Measurements from ENCODE around the gene MLLT10. TPM values are rescaled to one million over a fixed set of nuclear protein-coding genes. Genes with fewer than 3 reads are reported as not detected.

MLLT10 gene
- total RNA-seq, 1 donor = 37.6 TPM

DNA sequence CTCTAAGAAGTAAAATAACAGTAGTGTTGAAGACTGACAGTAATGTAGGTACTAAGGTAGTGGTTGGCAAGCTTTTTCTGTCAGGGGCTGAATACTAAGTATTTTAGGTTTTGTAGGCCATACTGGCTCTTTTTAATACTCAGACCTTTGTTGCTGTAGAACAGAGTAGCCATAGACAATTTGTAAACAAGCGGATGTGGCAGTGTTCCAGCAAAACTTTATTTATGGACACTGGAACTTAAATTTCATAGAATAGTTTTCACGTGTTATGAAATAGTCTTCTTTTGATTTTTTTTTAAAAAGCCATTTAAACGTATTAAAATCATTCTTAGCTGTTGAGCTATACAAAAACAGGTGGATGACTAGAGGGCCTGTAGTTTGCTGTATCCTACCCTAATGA is 121.2 kb downstream of the MLLT10 start:
- no peaks in the 10 kb centered on the region for H3K9me3 ChIP-seq (ENCODE audit: low read depth, low read length)
- no peaks in the 10 kb centered on the region for H3K27me3 ChIP-seq (ENCODE audit: insufficient read depth, low read length)
- TF ChIP-seq, protein P1, sequence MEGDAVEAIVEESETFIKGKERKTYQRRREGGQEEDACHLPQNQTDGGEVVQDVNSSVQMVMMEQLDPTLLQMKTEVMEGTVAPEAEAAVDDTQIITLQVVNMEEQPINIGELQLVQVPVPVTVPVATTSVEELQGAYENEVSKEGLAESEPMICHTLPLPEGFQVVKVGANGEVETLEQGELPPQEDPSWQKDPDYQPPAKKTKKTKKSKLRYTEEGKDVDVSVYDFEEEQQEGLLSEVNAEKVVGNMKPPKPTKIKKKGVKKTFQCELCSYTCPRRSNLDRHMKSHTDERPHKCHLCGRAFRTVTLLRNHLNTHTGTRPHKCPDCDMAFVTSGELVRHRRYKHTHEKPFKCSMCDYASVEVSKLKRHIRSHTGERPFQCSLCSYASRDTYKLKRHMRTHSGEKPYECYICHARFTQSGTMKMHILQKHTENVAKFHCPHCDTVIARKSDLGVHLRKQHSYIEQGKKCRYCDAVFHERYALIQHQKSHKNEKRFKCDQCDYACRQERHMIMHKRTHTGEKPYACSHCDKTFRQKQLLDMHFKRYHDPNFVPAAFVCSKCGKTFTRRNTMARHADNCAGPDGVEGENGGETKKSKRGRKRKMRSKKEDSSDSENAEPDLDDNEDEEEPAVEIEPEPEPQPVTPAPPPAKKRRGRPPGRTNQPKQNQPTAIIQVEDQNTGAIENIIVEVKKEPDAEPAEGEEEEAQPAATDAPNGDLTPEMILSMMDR (IDR thresholded peaks at IDR 0.05; ENCODE audit: extremely low read depth, low read depth, low read length) = no peak
- H3K4me3 ChIP-seq (ENCODE audit: insufficient read depth, low read length) = no peak overlapping the region
- H3K4me1 ChIP-seq (ENCODE audit: insufficient read depth, low read length) = no peaks in the 10 kb centered on the region
- H3K36me3 ChIP-seq (ENCODE audit: insufficient read depth, low read length) = peaks cover 8% of the 10 kb centered on the region
- no peak overlapping the region for H2AFZ ChIP-seq (ENCODE audit: low read length)
- no peak for DNase-seq (ENCODE audit: insufficient read length, low spot score, missing footprints)
- peaks cover 70% of the 10 kb centered on the region for H3K79me2 ChIP-seq (ENCODE audit: insufficient read depth, low read length)
- peaks cover 2% of the 10 kb centered on the region for H4K20me1 ChIP-seq (ENCODE audit: insufficient read depth, low read length)
- no peak overlapping the region for H3K4me2 ChIP-seq (ENCODE audit: insufficient read depth, low read length)
- no peak overlapping the region for H3K27ac ChIP-seq (ENCODE audit: low read depth, low read length)

DNA sequence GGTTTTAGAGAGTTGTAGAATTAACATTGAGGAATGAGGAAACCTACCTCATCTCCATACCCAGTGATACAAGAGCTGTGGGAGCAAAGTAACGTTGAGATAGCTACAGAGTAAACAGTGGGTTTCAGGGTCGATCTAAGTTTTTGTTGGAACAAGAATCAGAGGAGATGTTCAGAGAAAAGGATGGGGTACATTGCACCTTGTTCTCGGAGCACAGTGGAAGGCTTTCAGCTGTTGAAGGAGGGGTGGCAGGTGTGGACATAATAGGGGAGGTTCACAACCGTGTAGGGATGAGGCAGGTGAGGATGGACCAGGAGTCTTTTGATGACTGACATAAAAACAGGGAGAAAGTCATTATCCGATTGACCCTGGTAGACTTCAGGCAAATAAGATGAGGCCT is 121.7 kb downstream of the MLLT10 start:
- Histone ChIP-seq H3K9me3 (ENCODE audit: low read depth, low read length) (no peaks in the 10 kb centered on the region), H3K4me2 (ENCODE audit: insufficient read depth, low read length) (no peak overlapping the region), H3K4me3 (ENCODE audit: insufficient read depth, low read length) (no peak overlapping the region), H4K20me1 (ENCODE audit: insufficient read depth, low read length) (peaks cover 2% of the 10 kb centered on the region), H3K36me3 (ENCODE audit: insufficient read depth, low read length) (peaks cover 8% of the 10 kb centered on the region), H2AFZ (ENCODE audit: low read length) (no peak overlapping the region), H3K27me3 (ENCODE audit: insufficient read depth, low read length) (no peaks in the 10 kb centered on the region), H3K4me1 (ENCODE audit: insufficient read depth, low read length) (no peaks in the 10 kb centered on the region), H3K27ac (ENCODE audit: low read depth, low read length) (no peak overlapping the region), H3K79me2 (ENCODE audit: insufficient read depth, low read length) (peaks cover 74% of the 10 kb centered on the region)
- DNase-seq (ENCODE audit: insufficient read length, low spot score, missing footprints) = no peak
- TF ChIP-seq, protein P1 (IDR thresholded peaks at IDR 0.05; ENCODE audit: extremely low read depth, low read depth, low read length) = no peak

DNA sequence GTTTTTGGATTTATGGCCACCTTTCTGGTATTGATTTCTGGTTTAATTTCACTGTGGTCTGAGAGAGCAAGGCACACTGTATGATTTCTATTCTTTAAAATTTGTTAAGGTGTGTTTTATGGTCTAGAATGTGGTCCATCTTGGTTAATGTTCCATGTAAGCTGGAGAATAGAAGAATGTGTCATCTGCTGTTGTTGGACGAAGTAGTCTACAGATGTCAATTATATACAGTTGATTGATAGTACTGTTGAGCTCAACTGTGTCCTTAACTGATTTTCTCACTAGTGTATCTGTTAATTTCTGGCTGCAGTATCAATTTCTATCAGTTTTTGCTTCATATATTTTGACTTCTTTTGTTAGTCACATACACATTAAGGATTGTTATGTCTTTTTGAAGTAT is 127.1 kb downstream of the MLLT10 start:
- no peak overlapping the region for H3K4me3 ChIP-seq (ENCODE audit: insufficient read depth, low read length)
- H3K27ac ChIP-seq (ENCODE audit: low read depth, low read length) = no peak overlapping the region
- H2AFZ ChIP-seq (ENCODE audit: low read length) = no peak overlapping the region
- H3K4me1 ChIP-seq (ENCODE audit: insufficient read depth, low read length) = no peaks in the 10 kb centered on the region
- DNase-seq (ENCODE audit: insufficient read length, low spot score, missing footprints) = no peak
- no peaks in the 10 kb centered on the region for H3K36me3 ChIP-seq (ENCODE audit: insufficient read depth, low read length)
- peaks cover 77% of the 10 kb centered on the region for H3K79me2 ChIP-seq (ENCODE audit: insufficient read depth, low read length)
- H3K9me3 ChIP-seq (ENCODE audit: low read depth, low read length) = no peaks in the 10 kb centered on the region
- no peaks in the 10 kb centered on the region for H4K20me1 ChIP-seq (ENCODE audit: insufficient read depth, low read length)
- H3K27me3 ChIP-seq (ENCODE audit: insufficient read depth, low read length) = no peaks in the 10 kb centered on the region
- H3K4me2 ChIP-seq (ENCODE audit: insufficient read depth, low read length) = no peak overlapping the region
- TF ChIP-seq, protein P1 (IDR thresholded peaks at IDR 0.05; ENCODE audit: extremely low read depth, low read depth, low read length) = no peak

DNA sequence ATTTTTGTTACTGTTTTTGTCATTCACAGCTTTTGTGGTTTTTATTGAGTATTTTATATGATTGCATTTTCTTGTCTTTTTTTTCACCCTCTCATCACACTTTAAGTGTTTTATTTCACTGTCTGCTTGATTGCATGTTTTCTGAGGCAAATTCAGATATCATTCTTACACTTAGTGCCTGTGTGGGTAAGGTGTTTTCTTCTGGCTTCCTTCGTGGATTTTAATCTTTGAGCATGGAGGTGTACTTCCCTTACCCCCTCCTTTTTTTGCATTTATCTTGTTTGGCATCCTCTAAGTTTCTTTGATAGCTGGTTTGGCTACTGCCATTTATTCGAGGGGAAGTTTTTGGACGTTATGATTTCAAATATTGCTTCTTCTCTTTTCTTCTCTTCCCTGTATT is 127.9 kb downstream of the MLLT10 start:
- H3K9me3 ChIP-seq (ENCODE audit: low read depth, low read length) = no peaks in the 10 kb centered on the region
- H3K27me3 ChIP-seq (ENCODE audit: insufficient read depth, low read length) = no peaks in the 10 kb centered on the region
- no peaks in the 10 kb centered on the region for H3K36me3 ChIP-seq (ENCODE audit: insufficient read depth, low read length)
- no peaks in the 10 kb centered on the region for H4K20me1 ChIP-seq (ENCODE audit: insufficient read depth, low read length)
- H2AFZ ChIP-seq (ENCODE audit: low read length) = no peak overlapping the region
- no peak overlapping the region for H3K4me2 ChIP-seq (ENCODE audit: insufficient read depth, low read length)
- peak; percentile 26 for DNase-seq (ENCODE audit: insufficient read length, low spot score, missing footprints)
- H3K4me1 ChIP-seq (ENCODE audit: insufficient read depth, low read length) = no peaks in the 10 kb centered on the region
- no peak overlapping the region for H3K27ac ChIP-seq (ENCODE audit: low read depth, low read length)
- TF ChIP-seq, protein P1 (IDR thresholded peaks at IDR 0.05; ENCODE audit: extremely low read depth, low read depth, low read length) = no peak
- H3K79me2 ChIP-seq (ENCODE audit: insufficient read depth, low read length) = peaks cover 76% of the 10 kb centered on the region
- no peak overlapping the region for H3K4me3 ChIP-seq (ENCODE audit: insufficient read depth, low read length)

All from osteoblast (primary cell).